LNCAP (cell line): ENCODE results near the gene ARHGAP40.

Experiments
- TF ChIP-seq, protein P1 (sequence below): fragments of 450-650 bp; IDR thresholded peaks from 2 replicates; pipeline ENCODE4 v1.5.1; 2017; ENCODE audit warnings: mild to moderate bottlenecking

The ARHGAP40 gene

DNA sequence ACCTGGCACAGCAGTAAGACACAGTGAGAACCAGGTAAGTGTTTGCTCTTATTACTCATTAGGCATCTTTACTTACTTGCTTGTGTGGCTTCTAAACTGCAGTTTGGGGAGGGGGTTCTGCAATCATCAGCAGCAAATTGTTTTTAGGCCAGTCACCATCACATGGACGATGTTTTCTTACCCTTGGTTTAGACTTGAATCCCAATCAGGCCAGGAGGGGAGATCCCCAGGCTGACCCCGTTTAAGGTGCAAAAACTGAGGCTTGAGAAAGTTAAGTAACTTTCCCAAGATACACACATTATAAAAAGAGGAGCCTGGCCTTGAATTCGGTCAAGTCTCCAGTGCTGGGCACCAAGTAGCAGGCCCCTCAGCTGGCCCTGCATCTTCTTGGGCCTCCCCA is 70.9 kb downstream of the ARHGAP40 start:
- TF ChIP-seq, protein P1, sequence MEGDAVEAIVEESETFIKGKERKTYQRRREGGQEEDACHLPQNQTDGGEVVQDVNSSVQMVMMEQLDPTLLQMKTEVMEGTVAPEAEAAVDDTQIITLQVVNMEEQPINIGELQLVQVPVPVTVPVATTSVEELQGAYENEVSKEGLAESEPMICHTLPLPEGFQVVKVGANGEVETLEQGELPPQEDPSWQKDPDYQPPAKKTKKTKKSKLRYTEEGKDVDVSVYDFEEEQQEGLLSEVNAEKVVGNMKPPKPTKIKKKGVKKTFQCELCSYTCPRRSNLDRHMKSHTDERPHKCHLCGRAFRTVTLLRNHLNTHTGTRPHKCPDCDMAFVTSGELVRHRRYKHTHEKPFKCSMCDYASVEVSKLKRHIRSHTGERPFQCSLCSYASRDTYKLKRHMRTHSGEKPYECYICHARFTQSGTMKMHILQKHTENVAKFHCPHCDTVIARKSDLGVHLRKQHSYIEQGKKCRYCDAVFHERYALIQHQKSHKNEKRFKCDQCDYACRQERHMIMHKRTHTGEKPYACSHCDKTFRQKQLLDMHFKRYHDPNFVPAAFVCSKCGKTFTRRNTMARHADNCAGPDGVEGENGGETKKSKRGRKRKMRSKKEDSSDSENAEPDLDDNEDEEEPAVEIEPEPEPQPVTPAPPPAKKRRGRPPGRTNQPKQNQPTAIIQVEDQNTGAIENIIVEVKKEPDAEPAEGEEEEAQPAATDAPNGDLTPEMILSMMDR: no peak

DNA sequence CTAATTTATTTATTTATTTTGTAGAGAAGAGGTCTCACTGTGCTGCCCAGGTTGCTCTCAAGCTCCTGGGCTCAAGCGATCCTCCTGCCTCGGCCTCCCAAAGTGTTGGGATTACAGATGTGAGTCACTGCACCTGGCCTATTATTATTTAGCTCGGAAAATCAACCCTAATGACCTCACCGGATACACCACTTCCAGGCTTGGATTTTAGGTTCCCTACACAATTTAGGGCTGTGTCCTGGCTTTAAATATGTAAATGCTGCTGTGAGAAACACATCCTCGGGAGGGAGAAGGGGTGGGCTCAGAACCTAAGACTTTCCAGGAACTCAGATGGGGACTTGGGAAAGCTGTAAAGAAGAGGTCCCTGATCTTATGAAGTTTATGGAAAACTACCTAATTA is 71.7 kb downstream of the ARHGAP40 start:
- TF ChIP-seq, protein P1: no peak

DNA sequence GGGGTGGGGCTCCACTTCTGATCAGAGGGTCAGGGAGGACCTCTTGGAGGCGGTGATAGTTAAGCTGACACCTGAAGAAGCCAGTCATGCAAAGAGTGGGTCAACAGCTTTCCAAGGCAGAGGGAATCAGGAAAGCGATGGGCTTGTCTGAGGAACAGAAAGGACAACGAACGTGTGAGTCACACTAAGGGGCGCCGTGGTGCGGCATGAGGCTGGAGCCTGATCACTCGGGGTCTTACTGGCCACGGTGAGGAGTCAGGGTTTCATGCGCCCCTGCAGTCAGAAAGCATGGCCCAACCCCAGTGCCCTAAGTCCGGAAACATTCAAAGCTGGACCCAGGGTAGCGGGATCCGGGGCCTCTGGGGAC is 72.1 kb downstream of the ARHGAP40 start:
- TF ChIP-seq, protein P1: no peak

DNA sequence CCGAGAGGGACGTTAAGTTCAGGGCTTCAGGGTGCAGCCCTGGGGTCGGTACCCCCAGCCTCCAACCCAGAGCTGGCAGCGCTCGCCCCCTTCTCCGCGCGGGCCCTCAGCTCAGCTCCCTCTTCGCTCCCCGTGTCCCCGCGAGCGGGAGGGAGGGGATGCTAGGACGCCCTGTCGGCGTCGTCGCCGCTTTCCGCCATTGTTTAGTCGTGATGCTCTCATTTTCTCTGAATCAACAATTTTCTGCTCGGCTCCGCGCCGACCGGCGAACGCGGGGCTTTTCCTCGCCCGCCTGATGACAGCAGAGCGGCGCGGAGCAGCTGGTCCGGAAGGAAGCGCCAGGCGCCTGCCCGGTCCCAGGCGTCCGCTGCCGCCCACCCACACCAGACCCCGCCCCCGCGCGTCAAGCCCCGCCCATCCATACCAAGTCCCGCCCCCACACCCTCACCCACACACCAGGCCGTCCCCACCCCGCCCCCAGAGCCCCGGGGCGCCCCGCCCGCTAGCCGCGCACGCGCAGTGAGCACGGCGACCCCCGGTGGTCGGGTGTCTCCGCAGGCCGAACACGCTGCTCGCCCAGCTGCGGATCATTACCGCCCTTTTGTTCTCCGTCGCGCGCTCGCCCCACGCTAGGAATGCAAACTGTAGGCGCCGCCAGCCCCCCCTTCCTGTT is 72.6 kb downstream of the ARHGAP40 start:
- TF ChIP-seq, protein P1: no peak

DNA sequence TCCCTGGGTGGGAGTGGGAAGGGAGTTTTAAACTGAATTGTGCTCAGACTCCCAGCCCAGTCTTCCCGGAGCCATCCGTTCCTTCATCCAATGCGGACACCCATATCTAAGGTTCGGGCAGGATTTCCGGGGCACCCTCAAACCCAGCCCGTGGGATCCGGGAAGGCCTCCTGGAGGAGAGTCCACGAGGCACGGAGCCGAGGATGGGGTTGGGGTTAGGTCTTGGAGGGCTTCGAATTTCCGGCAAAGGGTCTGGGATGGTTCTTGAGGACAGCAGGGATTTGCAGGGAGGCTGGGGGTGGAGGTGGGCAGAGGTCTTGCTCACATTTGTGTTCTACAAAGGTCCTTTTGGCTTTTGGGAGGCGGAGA is 73.1 kb downstream of the ARHGAP40 start:
- TF ChIP-seq, protein P1: no peak

DNA sequence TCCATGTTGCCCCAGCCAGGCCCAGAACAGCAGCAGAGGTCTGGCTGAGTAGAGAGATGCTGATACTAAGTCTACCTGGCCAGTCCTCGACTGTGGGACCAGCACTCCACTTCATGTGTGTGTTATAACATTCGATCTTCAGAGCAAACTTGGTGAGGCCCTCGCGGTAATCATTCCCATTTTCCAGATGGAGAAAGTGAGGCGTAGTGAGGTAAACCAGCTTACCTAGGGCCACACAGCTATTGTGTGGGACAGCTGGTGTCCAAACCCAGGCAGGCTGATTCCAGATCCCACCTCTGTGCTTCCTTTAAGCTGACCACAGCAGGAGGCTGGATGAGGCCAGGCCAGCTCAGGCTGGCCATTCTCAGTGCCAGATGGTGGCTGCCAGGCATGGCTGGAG is 75.0 kb downstream of the ARHGAP40 start:
- TF ChIP-seq, protein P1: no peak

DNA sequence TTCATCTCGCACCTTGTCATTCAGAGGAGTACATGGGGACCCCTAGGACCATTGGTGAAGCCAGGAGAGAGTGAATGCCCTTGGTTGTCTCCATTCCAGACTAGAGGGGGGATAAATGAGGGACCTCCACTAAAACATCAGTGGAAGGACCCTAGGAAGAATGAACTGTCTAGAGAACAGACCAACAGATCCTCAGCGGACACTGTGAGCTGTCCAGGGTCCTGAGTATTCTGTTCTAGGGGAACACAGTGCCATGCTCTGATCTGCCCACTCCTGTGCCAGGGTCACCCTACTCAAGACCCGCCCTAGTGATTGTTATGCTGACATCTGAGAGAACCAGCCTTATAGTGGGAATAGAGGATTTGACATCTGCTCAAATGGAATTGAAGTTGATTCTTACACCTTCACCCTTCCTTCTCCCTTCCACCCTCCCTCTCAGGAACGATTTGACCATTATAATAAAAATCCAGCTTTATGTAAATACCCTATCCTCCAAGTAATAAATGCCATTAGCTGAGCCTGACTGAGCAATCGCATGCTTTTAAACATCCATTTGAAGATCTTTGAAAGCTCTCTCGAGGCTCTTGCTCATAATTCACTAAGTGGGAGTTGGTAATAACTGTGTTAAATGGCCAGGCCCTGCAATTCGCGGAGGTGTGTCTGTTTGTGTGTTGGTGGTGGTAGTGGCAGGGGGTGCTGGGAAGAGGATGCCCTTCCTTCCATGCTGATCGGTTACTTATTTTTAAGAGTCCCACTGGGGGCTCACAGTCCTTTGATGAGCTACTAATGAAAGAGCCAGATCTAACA is 79.1 kb downstream of the ARHGAP40 start:
- TF ChIP-seq, protein P1: no peak
